Activated CD4-positive, alpha-beta T cell treated with anti-CD3 and anti-CD28 coated beads, Interleukin-2, Interleukin-4, amounts not matched to agents 100 ng/mL and 50 ng/mL, durations not matched to agents 16 hours and 8 hours (primary cell): ENCODE measurements around the gene FAM222A.

ENCODE experiments used
- DNase-seq: peaks from one replicate; pipeline ENCODE4 v3.0.0-alpha.2; 2020; ENCODE audit warnings: low spot score

FAM222A gene

GRCh38 chr12:109725321-109726105 lies 11.9 kb downstream of the FAM222A start:
- DNase-seq: no peak

GRCh38 chr12:109726106-109726497 lies 12.5 kb downstream of the FAM222A start:
- DNase-seq: no peak

DNA sequence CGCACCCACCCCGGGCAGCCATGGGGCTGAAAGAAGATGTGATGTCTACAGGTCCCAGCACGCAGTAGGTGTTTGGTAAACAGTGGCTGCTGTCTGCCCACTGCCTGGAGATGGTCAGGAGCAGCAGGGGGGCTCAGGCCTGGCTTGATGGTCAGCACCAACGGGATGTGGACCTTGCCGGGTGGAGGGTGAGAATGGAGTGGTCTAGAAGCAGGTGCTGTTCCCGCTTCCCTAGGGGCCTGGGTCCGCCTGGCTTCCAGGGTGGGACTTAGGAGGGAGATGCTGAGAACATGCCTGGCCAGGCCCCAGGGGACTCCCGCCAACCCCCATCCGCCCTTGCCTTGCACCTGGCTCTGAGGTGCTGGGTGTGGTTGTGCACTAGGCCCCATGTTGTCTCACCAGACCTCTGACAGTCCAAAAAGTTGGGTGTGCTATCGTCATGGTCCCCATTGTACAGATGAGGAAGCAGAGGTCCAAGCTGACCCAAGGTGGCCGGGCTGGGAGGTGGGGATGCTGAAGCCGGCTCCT lies 12.9 kb downstream of the FAM222A start:
- DNase-seq: no peak

DNA sequence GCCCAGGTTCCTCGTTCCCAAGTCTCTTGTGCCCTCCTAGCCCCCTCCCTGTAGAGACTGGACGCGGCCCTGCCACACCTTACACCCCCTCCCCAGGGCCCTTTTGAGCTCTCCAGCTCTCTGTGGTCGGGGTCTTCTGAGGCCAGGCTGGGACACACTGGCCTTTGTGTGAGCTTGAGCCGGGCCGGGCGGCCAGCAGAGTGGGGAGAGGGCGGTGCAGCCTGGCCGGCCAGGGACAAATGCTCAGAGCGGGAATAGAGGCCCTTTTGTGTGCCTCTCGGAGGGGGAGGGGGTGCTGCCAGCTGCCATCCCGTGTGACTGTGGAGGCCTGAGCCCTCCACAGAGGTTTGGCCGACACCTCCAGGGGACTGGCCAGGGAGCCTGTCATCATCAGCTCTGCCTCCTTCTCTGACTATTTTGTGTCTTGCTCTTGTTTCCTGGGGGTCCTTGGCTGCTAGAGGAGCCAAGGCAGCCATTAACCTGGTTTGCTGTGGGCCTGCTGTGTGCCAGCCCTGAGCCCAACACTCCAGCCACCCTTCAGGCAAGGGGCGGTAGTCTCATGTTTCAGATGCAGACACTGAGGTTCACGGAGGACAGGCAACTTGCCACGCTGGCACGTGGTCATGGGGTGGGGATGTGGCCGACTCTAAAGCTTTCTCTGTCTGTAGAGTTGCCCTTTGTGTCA lies 13.6 kb downstream of the FAM222A start:
- no peak for DNase-seq

DNA sequence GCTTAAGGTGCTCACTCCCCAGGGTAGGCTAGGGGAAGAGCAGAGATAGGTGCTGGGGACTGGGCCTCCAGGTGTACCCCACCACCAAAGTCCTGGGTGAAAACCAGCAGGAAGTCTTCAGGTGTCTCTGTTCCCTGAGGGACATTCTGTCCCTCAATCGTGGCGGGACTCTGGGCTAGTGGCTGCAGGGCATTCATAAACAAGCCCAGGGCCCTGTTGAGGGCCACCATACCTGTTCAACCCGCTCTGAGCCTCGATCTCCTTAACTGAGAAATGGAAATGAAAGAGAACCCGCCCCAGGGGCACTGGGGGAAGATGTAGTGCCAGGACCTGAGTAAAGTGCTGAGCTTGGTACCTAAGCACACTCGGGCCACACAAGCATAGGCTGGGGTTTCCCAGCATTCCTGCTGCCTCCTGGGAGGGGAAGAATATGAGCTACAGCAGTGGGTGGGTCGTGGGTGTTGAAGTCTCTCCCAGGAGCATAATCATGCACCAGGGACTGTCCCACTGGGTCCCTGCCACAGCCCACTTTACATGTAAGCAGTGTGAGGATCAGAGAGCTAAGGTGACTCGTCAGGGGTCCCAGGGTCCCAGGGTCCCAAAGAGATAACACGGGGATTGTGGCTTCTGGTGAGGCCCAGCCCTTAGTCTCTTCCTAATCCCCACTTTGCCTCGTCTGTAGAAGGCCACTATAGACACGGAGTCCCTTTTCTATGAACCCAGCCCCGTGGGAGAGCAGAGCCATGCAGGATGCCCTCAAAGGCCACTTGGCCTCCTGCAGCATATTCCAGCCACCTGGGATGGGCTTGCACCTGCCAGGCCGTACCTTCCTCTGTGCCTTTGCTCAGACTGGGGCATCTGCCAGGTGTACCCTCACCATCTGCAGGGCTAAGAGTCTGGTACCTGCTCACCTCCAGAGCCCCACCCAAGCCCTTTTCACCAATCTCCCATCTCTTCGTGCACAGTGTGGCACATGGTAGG lies 14.4 kb downstream of the FAM222A start:
- no peak for DNase-seq

DNA sequence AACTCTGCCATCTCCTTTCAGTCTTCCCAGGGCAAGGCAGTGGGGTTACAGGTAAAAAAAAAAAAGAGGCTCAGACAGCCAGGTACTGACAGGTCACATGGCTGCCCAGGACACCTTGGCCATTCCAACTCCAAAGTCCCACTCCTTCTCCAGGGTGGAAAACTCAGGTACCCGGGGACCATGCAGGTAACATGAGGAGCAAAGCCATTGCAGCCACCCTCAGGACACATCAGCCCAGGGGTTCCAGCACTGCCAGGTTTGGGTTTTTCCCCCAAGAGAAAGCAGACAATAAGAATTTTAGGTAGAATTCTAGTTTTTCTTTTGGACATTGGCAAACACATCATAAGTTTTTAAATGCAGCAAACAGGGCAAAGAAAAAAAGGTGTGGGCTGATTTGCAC lies 15.3 kb downstream of the FAM222A start:
- no peak for DNase-seq

DNA sequence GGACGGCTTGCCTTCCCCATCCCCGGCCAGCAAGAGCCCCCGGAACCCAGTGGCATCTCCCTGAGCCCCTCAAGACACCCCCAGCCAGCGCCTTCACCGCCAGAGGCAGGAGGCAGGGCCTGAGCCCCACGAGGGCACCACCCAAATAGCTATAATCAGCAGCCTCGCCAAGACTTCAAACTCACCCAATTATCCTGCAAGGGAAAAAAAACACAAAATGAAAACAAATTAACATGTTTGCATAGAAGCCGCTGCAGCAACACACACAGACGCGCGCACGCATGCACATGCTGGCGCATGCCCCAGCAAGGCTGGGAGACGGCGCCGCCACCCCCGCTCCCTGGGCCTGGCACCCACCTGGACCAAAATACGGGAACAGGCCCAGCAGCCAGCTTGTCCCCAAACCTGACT lies 15.8 kb downstream of the FAM222A start:
- no peak for DNase-seq

- no peak for DNase-seq
Observed at GRCh38 chr12:109729801-109730200, 16.2 kb downstream of the FAM222A start.

GRCh38 chr12:109730306-109731145 lies 16.9 kb downstream of the FAM222A start:
- DNase-seq: no peak

GRCh38 chr12:109731231-109731731 lies 17.7 kb downstream of the FAM222A start:
- DNase-seq: no peak

DNA sequence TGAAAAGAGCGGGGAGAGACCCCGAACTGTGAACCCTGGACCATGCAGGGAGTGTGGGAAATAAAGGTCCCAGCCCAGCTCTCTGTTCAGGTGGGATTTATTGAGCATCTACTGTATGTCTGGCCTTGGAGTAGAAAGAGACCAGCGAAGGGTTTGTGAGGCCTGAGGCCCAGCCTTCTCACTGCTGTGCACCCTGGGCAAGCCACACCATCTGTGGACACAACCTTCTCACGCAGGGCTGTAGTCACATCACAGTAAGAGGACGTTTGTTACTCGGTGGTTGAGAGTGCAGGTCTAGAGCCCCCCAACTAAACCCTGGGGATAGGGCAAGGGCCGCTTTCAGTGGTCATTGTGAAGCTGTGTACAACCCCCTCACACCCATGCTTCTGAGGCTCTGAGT lies 18.2 kb downstream of the FAM222A start:
- no peak for DNase-seq

GRCh38 chr12:109732321-109733305 lies 19.0 kb downstream of the FAM222A start:
- DNase-seq: no peak

GRCh38 chr12:109734219-109735000 lies 20.8 kb downstream of the FAM222A start:
- no peak for DNase-seq

DNA sequence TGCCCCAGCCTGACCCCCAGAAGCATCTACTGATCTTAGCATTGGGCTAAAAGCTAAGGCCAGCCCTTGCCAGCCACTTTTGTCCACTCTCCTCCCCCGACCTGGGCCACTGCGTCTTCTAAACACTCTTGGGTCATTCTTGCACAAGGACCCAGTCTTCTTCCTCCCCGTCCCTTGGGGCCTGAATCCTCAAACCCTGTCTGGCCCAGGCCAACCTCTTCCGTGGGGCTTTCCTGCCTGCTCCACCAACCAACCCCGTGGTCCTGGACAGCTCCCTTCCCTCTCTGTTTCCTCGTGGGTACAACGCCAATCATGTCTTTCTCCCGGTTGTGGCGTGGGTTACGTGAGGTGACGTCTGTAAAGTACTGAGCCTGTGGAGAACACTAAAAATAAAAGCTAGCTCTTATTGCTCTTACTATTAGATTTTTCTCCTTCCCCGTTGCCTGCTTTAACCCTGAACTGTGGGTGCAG lies 21.5 kb downstream of the FAM222A start:
- no peak for DNase-seq

DNA sequence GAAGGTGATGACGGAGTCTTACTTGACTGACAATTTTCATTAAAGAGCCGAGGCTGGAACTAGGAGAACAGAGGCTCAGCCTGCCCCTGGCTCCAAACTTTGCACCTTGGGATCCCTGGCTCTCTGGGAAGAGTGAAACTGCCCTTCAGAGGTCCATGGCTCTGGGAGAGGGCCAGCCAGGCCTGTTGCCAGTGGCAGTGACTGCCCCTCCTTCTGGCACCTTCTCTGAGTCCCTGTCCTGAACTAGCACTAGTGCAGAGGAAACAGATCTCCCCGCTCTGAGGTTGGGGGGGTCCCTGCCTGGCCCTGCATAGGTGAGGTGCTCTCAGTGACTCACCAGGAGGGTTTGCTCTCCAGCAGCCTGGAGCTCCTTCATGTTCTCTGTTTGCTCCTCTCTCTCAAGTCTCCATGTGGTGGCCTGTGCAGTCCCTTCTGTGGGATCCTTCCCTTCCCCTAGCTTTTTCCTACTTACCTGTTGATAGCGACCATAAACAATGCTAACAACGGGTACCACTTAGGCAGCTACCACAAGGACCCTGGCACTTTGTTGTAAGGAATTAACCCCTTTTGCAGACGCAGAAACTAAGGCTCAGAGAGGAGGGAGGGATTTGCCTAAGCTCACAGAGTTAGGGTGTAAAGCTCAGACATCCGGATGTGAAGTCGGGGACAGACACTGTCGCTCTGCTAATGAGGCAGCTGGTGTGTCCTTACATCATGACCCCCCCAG lies 22.4 kb downstream of the FAM222A start:
- no peak for DNase-seq

DNA sequence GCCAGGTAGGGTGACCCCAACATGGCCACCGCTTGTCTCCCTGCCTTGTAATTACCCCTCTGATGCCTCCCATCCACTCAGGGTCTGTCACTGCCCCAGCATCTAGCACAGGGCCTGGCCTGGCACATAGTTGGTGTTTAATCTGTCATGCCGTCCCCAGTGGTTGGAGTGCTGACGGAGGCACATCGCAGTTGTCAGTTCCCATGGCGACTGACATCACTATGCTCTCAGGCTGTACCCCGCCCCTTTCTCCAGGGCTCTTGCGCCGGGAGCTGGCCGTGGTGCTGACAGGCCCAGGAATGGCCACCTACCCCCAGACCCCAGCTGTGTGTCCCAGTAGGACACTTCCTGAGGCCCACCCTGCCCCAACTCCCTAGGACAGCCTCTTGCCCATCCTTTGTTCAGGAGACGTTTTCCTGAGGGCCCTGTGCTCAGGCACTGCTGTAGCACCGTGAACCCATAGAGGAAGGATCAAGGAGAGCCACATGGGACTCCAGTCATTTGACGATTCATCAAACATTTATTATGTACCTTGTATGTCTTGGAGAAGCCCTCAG lies 23.0 kb downstream of the FAM222A start:
- DNase-seq: peak; percentile 21

- DNase-seq: no peak
Observed at GRCh38 chr12:109737126-109737525, 23.5 kb downstream of the FAM222A start.

DNA sequence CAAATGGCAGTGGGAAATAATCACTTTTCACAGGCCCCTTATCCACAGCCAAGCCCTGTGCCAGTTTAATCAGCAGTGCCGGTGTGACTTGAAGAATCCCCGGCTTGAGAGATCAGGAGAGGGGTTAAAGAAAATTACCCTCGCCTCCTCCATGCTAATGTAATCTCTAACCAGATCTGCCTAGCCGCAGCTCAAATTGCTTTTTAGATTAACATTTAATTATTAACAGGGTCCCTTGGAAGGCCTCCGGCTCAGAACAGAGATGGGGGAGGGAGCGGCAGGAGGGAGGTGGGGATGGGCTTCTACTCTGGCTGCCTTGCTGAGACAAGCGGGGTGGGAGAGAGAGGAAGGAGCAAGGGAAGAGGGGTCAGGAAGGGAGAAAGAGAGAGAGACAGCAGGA lies 24.0 kb downstream of the FAM222A start:
- no peak for DNase-seq
